Hematopoietic multipotent progenitor cell treated with erythropoietin and hydrocortisone succinate and interleukin-3 and kit ligand, for 15 days (in vitro differentiated cells): Measurements from ENCODE around the gene RPF1.
A peak's percentile ranks its signal among the peaks of the same experiment; 100 is the strongest.
"Not testable (repeated sequence)": the region's sequence is repeated elsewhere in the genome, so short reads cannot be mapped to it uniquely, and the experiment has no call there.

ENCODE experiments used
- DNase-seq: peaks from one replicate; pipeline ENCODE4 v3.0.0-alpha.2; 2015; ENCODE audit warnings: low spot score

The RPF1 gene

GRCh38 chr1:84492726-84493125, 13.7 kb downstream of the RPF1 start:
- DNase-seq = no peak

GRCh38 chr1:84493747-84494146, 14.7 kb downstream of the RPF1 start:
- DNase-seq = no peak

GRCh38 chr1:84496498-84496897, 17.4 kb downstream of the RPF1 start:
- no peak for DNase-seq

- no peak for DNase-seq
These were observed 18.7 kb downstream of the RPF1 start for GRCh38 chr1:84497631-84498275.

GRCh38 chr1:84502927-84503326, 23.9 kb downstream of the RPF1 start:
- DNase-seq = no peak

- DNase-seq = peak; percentile 16
These were observed 25.8 kb downstream of the RPF1 start for GRCh38 chr1:84504580-84505492.

GRCh38 chr1:84505493-84506001, 26.5 kb downstream of the RPF1 start:
- no peak for DNase-seq

GRCh38 chr1:84506002-84506728, 27.1 kb downstream of the RPF1 start, which contains the start of the genes GNG5 and SPATA1:
TSS of gene GNG5 (minus strand) at chr1:84506581. CDS start at chr1:84506091, 490 bp downstream.
TSS of gene SPATA1 (plus strand) at chr1:84506386. CDS start at chr1:84516360, 9,974 bp downstream.
- DNase-seq = peak; percentile 97

- DNase-seq = peak; percentile 14
These were observed 27.8 kb downstream of the RPF1 start for GRCh38 chr1:84506729-84507453.

- DNase-seq = not testable (repeated sequence)
These were observed 28.8 kb downstream of the RPF1 start for GRCh38 chr1:84507887-84508286.

GRCh38 chr1:84508510-84508909, 29.4 kb downstream of the RPF1 start:
- DNase-seq = no peak

- DNase-seq = no peak
These were observed 30.0 kb downstream of the RPF1 start for GRCh38 chr1:84509029-84509428.

- no peak for DNase-seq
These were observed 31.1 kb downstream of the RPF1 start for GRCh38 chr1:84510165-84510564.

- no peak for DNase-seq
These were observed 31.6 kb downstream of the RPF1 start for GRCh38 chr1:84510668-84511067.

GRCh38 chr1:84524590-84524989, 45.5 kb downstream of the RPF1 start:
- no peak for DNase-seq

- DNase-seq = no peak
These were observed 46.7 kb downstream of the RPF1 start for GRCh38 chr1:84525779-84526178.

GRCh38 chr1:84538599-84538998, 59.5 kb downstream of the RPF1 start:
- DNase-seq = no peak

GRCh38 chr1:84539972-84540371, 60.9 kb downstream of the RPF1 start:
- no peak for DNase-seq

- no peak for DNase-seq
These were observed 61.7 kb downstream of the RPF1 start for GRCh38 chr1:84540759-84541158.

GRCh38 chr1:84541679-84542078, 62.6 kb downstream of the RPF1 start:
- DNase-seq = peak; percentile 41
